ENCODE data around the gene CHID1. TPM values are rescaled to one million over a fixed set of nuclear protein-coding genes. Genes with fewer than 3 reads are reported as not detected.

Gene CHID1
- total and polyA plus RNA-seq, 8 donors = 35.4 to 121 (median 52.1) TPM

- 58 to 73% (median 60%) methylated on average over 24 to 31 of the region's 31 CpGs for WGBS, 5 donors
- H3K9me3 ChIP-seq = no peaks in the 10 kb centered on the region
- H3K4me1 ChIP-seq = peaks cover 82 to 97% (median 95%) of the 10 kb centered on the region in 4 donors
- peaks cover 4 to 6% (median 5%) of the 10 kb centered on the region in 4 donors for H3K36me3 ChIP-seq
- H3K27me3 ChIP-seq = peaks cover 0 to 64% (median 40%) of the 10 kb centered on the region in 3 donors
- intact Hi-C loops (cut with DNase I; ENCODE audit: low total_unique reads) = no loop called here
- H3K27ac ChIP-seq = no peak overlapping the region
- no peak for TF ChIP-seq POLR2A (IDR thresholded peaks at IDR 0.05)
- no peak for TF ChIP-seq CTCF (IDR thresholded peaks at IDR 0.05)
- TF ChIP-seq POLR2AphosphoS5 (IDR thresholded peaks at IDR 0.05) = no peak
- TF ChIP-seq EP300 (IDR thresholded peaks at IDR 0.05) = no peak
- peak overlapping the region in 2 of 4 donors; percentile 35 to 54 for H3K4me3 ChIP-seq
- no peak for DNase-seq
Observed at GRCh38 chr11:831118-831864, 79.3 kb downstream of the CHID1 start.

GRCh38 chr11:830295-831117 lies 80.1 kb downstream of the CHID1 start:
- Histone ChIP-seq H3K27ac (peak overlapping the region; percentile 89 to 96 (median 94)), H3K4me1 (peaks cover 83 to 98% (median 95%) of the 10 kb centered on the region in 4 donors), H3K4me3 (peak overlapping the region; percentile 35 to 54 (median 40)), H3K27me3 (peaks cover 0 to 72% (median 40%) of the 10 kb centered on the region in 3 donors), H3K9me3 (no peaks in the 10 kb centered on the region), H3K36me3 (peaks cover 0 to 4% (median 2%) of the 10 kb centered on the region in 4 donors)
- WGBS, 5 donors = 4 to 19% (median 12%) methylated on average over 47 to 78 of the region's 78 CpGs
- intact Hi-C loops (cut with DNase I; ENCODE audit: low total_unique reads) = no loop called here
- no peak for TF ChIP-seq POLR2A (IDR thresholded peaks at IDR 0.05)
- TF ChIP-seq CTCF (IDR thresholded peaks at IDR 0.05) = no peak
- TF ChIP-seq EP300 (IDR thresholded peaks at IDR 0.05) = no peak
- no peak for TF ChIP-seq POLR2AphosphoS5 (IDR thresholded peaks at IDR 0.05)
- DNase-seq = peak; percentile 72 to 94

- Histone ChIP-seq H3K36me3 (peaks cover 5 to 10% (median 9%) of the 10 kb centered on the region in 4 donors), H3K27ac (peak overlapping the region; percentile 89 to 96 (median 94)), H3K4me1 (peaks cover 80 to 98% (median 93%) of the 10 kb centered on the region in 4 donors), H3K27me3 (peaks cover 0 to 78% (median 40%) of the 10 kb centered on the region in 3 donors), H3K4me3 (peak overlapping the region; percentile 35 to 54 (median 40)), H3K9me3 (no peaks in the 10 kb centered on the region)
- TF ChIP-seq POLR2A (IDR thresholded peaks at IDR 0.05) (no peak), POLR2AphosphoS5 (IDR thresholded peaks at IDR 0.05) (peak in 1 of 3 donors; percentile 16), EP300 (IDR thresholded peaks at IDR 0.05) (no peak)
- 0 to 15% (median 4%) methylated on average over 4 to 38 of the region's 39 CpGs for WGBS, 5 donors
- DNase-seq = no peak
- intact Hi-C loops (cut with DNase I; ENCODE audit: low total_unique reads) = no loop called here
Observed at GRCh38 chr11:829847-830294, 80.7 kb downstream of the CHID1 start.

GRCh38 chr11:829176-829846 lies 81.3 kb downstream of the CHID1 start:
- no peak for TF ChIP-seq POLR2AphosphoS5 (IDR thresholded peaks at IDR 0.05)
- no peak for TF ChIP-seq EP300 (IDR thresholded peaks at IDR 0.05)
- TF ChIP-seq CTCF (IDR thresholded peaks at IDR 0.05) = no peak
- no peak for TF ChIP-seq POLR2A (IDR thresholded peaks at IDR 0.05)
- Histone ChIP-seq H3K27ac (peak overlapping the region; percentile 89 to 96 (median 94)), H3K9me3 (no peaks in the 10 kb centered on the region), H3K36me3 (peaks cover 11 to 16% (median 14%) of the 10 kb centered on the region in 4 donors), H3K4me1 (peaks cover 80 to 98% (median 93%) of the 10 kb centered on the region in 4 donors), H3K4me3 (peak overlapping the region; percentile 35 to 54 (median 40)), H3K27me3 (peaks cover 0 to 83% (median 40%) of the 10 kb centered on the region in 3 donors)
- peak in 1 of 2 donors; percentile 64 for DNase-seq
- WGBS, 5 donors = 7 to 16% (median 10%) methylated on average over 20 to 40 of the region's 40 CpGs
- intact Hi-C loops (cut with DNase I; ENCODE audit: low total_unique reads) = no loop called here

Measured in stomach (tissue), 9 donors.